Measurements from ENCODE around the gene ASPA. TPM values are rescaled to one million over a fixed set of nuclear protein-coding genes. Genes with fewer than 3 reads are reported as not detected.

Gene ASPA
- total RNA-seq, 2 donors from 2014 or later, result 3.1 to 5.0 TPM

Other genes starting within 250 kb of the ASPA start
- gene OR3A1, start 177.6 kb upstream of the ASPA start, total RNA-seq, result under 1 TPM in 1 of 2 donors, not detected in 1; 0.12 TPM
- gene OR3A2, start 89.7 kb upstream of the ASPA start, total RNA-seq, result under 1 TPM; 0.65 to 0.71 TPM
- gene OR1E1, start 77.6 kb upstream of the ASPA start, total RNA-seq, result not detected
- not detected for gene OR3A3, start 64.6 kb upstream of the ASPA start, total RNA-seq
- gene OR1E2, start 42.2 kb upstream of the ASPA start, total RNA-seq, result not detected
- gene SPATA22, start 4.2 kb upstream of the ASPA start, total RNA-seq, result under 1 TPM in 1 of 2 donors, not detected in 1; 0.35 TPM
- gene TRPV3, start 81.8 kb downstream of the ASPA start, total RNA-seq, result 1 to 10 TPM; 1.2 to 2.1 TPM
- gene TRPV1, start 133.4 kb downstream of the ASPA start, total RNA-seq, result 1 to 10 TPM; 3.3 to 3.4 TPM
- 1 to 10 TPM; 4.6 to 6.1 TPM for gene SHPK, start 160.3 kb downstream of the ASPA start, total RNA-seq
- 1 to 10 TPM; 8.3 to 9.6 TPM for gene CTNS, start 160.8 kb downstream of the ASPA start, total RNA-seq
- 100 to 1,000 TPM; 116 to 142 TPM for gene TAX1BP3, start 192.6 kb downstream of the ASPA start, total RNA-seq
- gene EMC6, start 192.8 kb downstream of the ASPA start, total RNA-seq, result 10 to 100 TPM; 51.8 to 51.9 TPM
- 10 to 100 TPM in 1 of 2 donors, 1 to 10 TPM in 1; 7.7 to 13.5 TPM for gene P2RX5, start 220.2 kb downstream of the ASPA start, total RNA-seq
- gene HASPIN, start 247.9 kb downstream of the ASPA start, total RNA-seq, result under 1 TPM; 0.16 to 0.47 TPM